GM19467 (cell line): ENCODE measurements around the gene ASIC3.

Source experiments
- ATAC-seq: cut with Tn5 transposase; IDR thresholded peaks from one replicate; pipeline ENCODE4 v1.9.1; 2021; ENCODE audit warnings: mild to moderate bottlenecking, moderate library complexity; ENCODE audit not compliant: unreplicated experiment

The ASIC3 gene

GRCh38 chr7:151056666-151057505, 8.6 kb downstream of the ASIC3 start:
- ATAC-seq: no peak

GRCh38 chr7:151057506-151057988, 9.2 kb downstream of the ASIC3 start, which contains the start of gene CDK5:
Gene CDK5 (minus strand): TSS chr7:151057897. CDS start chr7:151057848, 49 bp downstream.
- peak; percentile 13 for ATAC-seq

- ATAC-seq: peak; percentile 86
Observed at GRCh38 chr7:151057989-151058780, 9.9 kb downstream of the ASIC3 start.

- no peak for ATAC-seq
Observed at GRCh38 chr7:151058781-151059366, 10.5 kb downstream of the ASIC3 start.

- ATAC-seq: peak; percentile 24
Observed at GRCh38 chr7:151059367-151060112, 11.2 kb downstream of the ASIC3 start, which contains the start of gene SLC4A2. Gene SLC4A2 (plus strand): TSS chr7:151059589. CDS start chr7:151061988, 2,399 bp downstream.

- ATAC-seq: no peak
Observed at GRCh38 chr7:151060113-151060415, 11.7 kb downstream of the ASIC3 start.

GRCh38 chr7:151060416-151061212, 12.3 kb downstream of the ASIC3 start:
- ATAC-seq: no peak

- ATAC-seq: no peak
Observed at GRCh38 chr7:151061213-151062110, 13.1 kb downstream of the ASIC3 start.

GRCh38 chr7:151062111-151062398, 13.7 kb downstream of the ASIC3 start:
- ATAC-seq: no peak

- no peak for ATAC-seq
Observed at GRCh38 chr7:151062399-151063211, 14.3 kb downstream of the ASIC3 start.

- ATAC-seq: no peak
Observed at GRCh38 chr7:151063212-151063561, 14.9 kb downstream of the ASIC3 start.

GRCh38 chr7:151064454-151064853, 16.1 kb downstream of the ASIC3 start:
- ATAC-seq: no peak

GRCh38 chr7:151064993-151065392, 16.7 kb downstream of the ASIC3 start:
- ATAC-seq: no peak

- ATAC-seq: no peak
Observed at GRCh38 chr7:151065516-151065915, 17.2 kb downstream of the ASIC3 start.

GRCh38 chr7:151066273-151066974, 18.1 kb downstream of the ASIC3 start:
- no peak for ATAC-seq

GRCh38 chr7:151068069-151068773, 19.9 kb downstream of the ASIC3 start:
- ATAC-seq: no peak
